Left cardiac atrium (tissue), 2 donors: ENCODE results near the gene STMND1. TPM values are rescaled to one million over a fixed set of nuclear protein-coding genes. Genes with fewer than 3 reads are reported as not detected.

Source experiments
- total RNA-seq, 2 donors: library from RNA; stranded (reverse); fragmentation: NEBNext Ultra II Directional; extraction: Animal tissue kit (Norgen Biotek cat#: 25700); gene quantifications; one replicate each; pipeline ENCODE4 v1.2.1, GENCODE V29; 2021
- donor health status: DM: no; HTN: yes; CAD: no; lungs with severe emphysema.
- donor health status: DM: yes; HTN: yes; CAD: no.

STMND1 gene
- total RNA-seq, 2 donors from 2014 or later = not detected

Other genes with a start within 250 kb of the STMND1 start
- 100 to 1,000 TPM; 121 to 132 TPM for gene RBM24, start 179.3 kb downstream of the STMND1 start, total RNA-seq